Stomach smooth muscle (tissue), 2 donors: Measurements from ENCODE around the gene FAM217A.
"Not testable (repeated sequence)": the region's sequence is repeated elsewhere in the genome, so short reads cannot be mapped to it uniquely, and the experiment has no call there.

Experiments used
- H3K27ac ChIP-seq: one replicate; pipeline ENCODE4 v1.7.0; 2013; ENCODE audit warnings: mild to moderate bottlenecking, low read length, inconsistent platforms
- H3K27me3 ChIP-seq, 2 donors: one replicate each; pipeline ENCODE4 v1.7.0; 2013; ENCODE audit warnings: low read length in 2 of 2; ENCODE audit not compliant: insufficient read depth in 2 of 2, control insufficient read depth in 1 of 2
- H3K36me3 ChIP-seq, 2 donors: one replicate each; pipeline ENCODE4 v1.7.0; 2013; ENCODE audit warnings: low read length in 2 of 2; ENCODE audit not compliant: control insufficient read depth in 2 of 2, insufficient read depth in 2 of 2
- H3K4me1 ChIP-seq: one replicate; pipeline ENCODE4 v1.7.0; 2013; ENCODE audit warnings: low read length; ENCODE audit not compliant: control insufficient read depth, insufficient read depth
- H3K4me3 ChIP-seq, 2 donors: one replicate each; pipeline ENCODE4 v1.7.0; 2013; ENCODE audit warnings: low read length in 2 of 2
- H3K9ac ChIP-seq, 2 donors: one replicate each; pipeline ENCODE4 v1.7.0; 2013; ENCODE audit warnings: low read length in 2 of 2, mild to moderate bottlenecking in 1 of 2
- H3K9me3 ChIP-seq, 2 donors: one replicate each; pipeline ENCODE4 v1.7.0; 2013; ENCODE audit warnings: low read length in 2 of 2; ENCODE audit not compliant: control insufficient read depth in 2 of 2
- donor health status: healthy.
- donor health status: Pancreatic carcinoma.

Gene FAM217A

GRCh38 chr6:4108561-4109093, 29.7 kb upstream of the FAM217A start:
- Histone ChIP-seq H3K4me3 (no peak overlapping the region), H3K9me3 (no peaks in the 10 kb centered on the region), H3K27ac (no peak overlapping the region), H3K9ac (no peak overlapping the region), H3K4me1 (no peaks in the 10 kb centered on the region), H3K36me3 (no peaks in the 10 kb centered on the region), H3K27me3 (no peaks in the 10 kb centered on the region)

GRCh38 chr6:4107873-4108272, 28.9 kb upstream of the FAM217A start:
- H3K27ac ChIP-seq: no peak overlapping the region
- no peaks in the 10 kb centered on the region for H3K4me1 ChIP-seq
- no peaks in the 10 kb centered on the region for H3K9me3 ChIP-seq
- H3K4me3 ChIP-seq: no peak overlapping the region
- H3K9ac ChIP-seq: no peak overlapping the region
- no peaks in the 10 kb centered on the region for H3K36me3 ChIP-seq
- H3K27me3 ChIP-seq: no peaks in the 10 kb centered on the region

- Histone ChIP-seq H3K4me1 (no peaks in the 10 kb centered on the region), H3K27ac (no peak overlapping the region), H3K9ac (no peak overlapping the region), H3K9me3 (no peaks in the 10 kb centered on the region), H3K27me3 (no peaks in the 10 kb centered on the region), H3K36me3 (no peaks in the 10 kb centered on the region), H3K4me3 (no peak overlapping the region)
These were observed 27.1 kb upstream of the FAM217A start for GRCh38 chr6:4105980-4106536.

GRCh38 chr6:4103929-4104328, 25.0 kb upstream of the FAM217A start:
- no peak overlapping the region for H3K27ac ChIP-seq

GRCh38 chr6:4102687-4103244, 23.8 kb upstream of the FAM217A start:
- Histone ChIP-seq H3K4me1 (no peaks in the 10 kb centered on the region), H3K4me3 (no peak overlapping the region), H3K27me3 (no peaks in the 10 kb centered on the region), H3K9ac (no peak overlapping the region), H3K9me3 (no peaks in the 10 kb centered on the region), H3K27ac (no peak overlapping the region), H3K36me3 (no peaks in the 10 kb centered on the region)

More at GRCh38 chr6:4103929-4104328, 25.0 kb upstream of the FAM217A start:
- no peaks in the 10 kb centered on the region for H3K27me3 ChIP-seq
- H3K36me3 ChIP-seq: no peaks in the 10 kb centered on the region
- H3K9ac ChIP-seq: no peak overlapping the region
- H3K4me3 ChIP-seq: no peak overlapping the region
- no peaks in the 10 kb centered on the region for H3K9me3 ChIP-seq
- no peaks in the 10 kb centered on the region for H3K4me1 ChIP-seq

- Histone ChIP-seq H3K9ac (no peak overlapping the region), H3K9me3 (no peaks in the 10 kb centered on the region), H3K36me3 (no peaks in the 10 kb centered on the region), H3K27ac (no peak overlapping the region), H3K27me3 (no peaks in the 10 kb centered on the region), H3K4me3 (no peak overlapping the region), H3K4me1 (no peaks in the 10 kb centered on the region)
These were observed 22.4 kb upstream of the FAM217A start for GRCh38 chr6:4101298-4101697.

- no peak overlapping the region for H3K27ac ChIP-seq
These were observed 21.7 kb upstream of the FAM217A start for GRCh38 chr6:4100655-4101054.

GRCh38 chr6:4093288-4093687, 14.4 kb upstream of the FAM217A start:
- H3K4me3 ChIP-seq: no peak overlapping the region
- H3K27me3 ChIP-seq: no peaks in the 10 kb centered on the region
- no peaks in the 10 kb centered on the region for H3K4me1 ChIP-seq
- H3K27ac ChIP-seq: no peak overlapping the region
- no peaks in the 10 kb centered on the region for H3K9me3 ChIP-seq
- no peak overlapping the region for H3K9ac ChIP-seq
- no peaks in the 10 kb centered on the region for H3K36me3 ChIP-seq

More at GRCh38 chr6:4100655-4101054, 21.7 kb upstream of the FAM217A start:
- no peaks in the 10 kb centered on the region for H3K27me3 ChIP-seq
- no peak overlapping the region for H3K9ac ChIP-seq
- no peaks in the 10 kb centered on the region for H3K9me3 ChIP-seq
- no peaks in the 10 kb centered on the region for H3K36me3 ChIP-seq
- no peaks in the 10 kb centered on the region for H3K4me1 ChIP-seq
- no peak overlapping the region for H3K4me3 ChIP-seq

GRCh38 chr6:4091941-4092340, 13.0 kb upstream of the FAM217A start:
- H3K27me3 ChIP-seq: no peaks in the 10 kb centered on the region
- no peaks in the 10 kb centered on the region for H3K36me3 ChIP-seq
- H3K4me3 ChIP-seq: no peak overlapping the region
- no peak overlapping the region for H3K27ac ChIP-seq
- no peaks in the 10 kb centered on the region for H3K9me3 ChIP-seq
- H3K9ac ChIP-seq: no peak overlapping the region
- no peaks in the 10 kb centered on the region for H3K4me1 ChIP-seq

GRCh38 chr6:4090043-4090442, 11.1 kb upstream of the FAM217A start:
- not testable (repeated sequence) for H3K36me3 ChIP-seq, H3K27me3 ChIP-seq, H3K4me3 ChIP-seq, H3K27ac ChIP-seq, H3K9ac ChIP-seq, H3K9me3 ChIP-seq, H3K4me1 ChIP-seq

GRCh38 chr6:4088704-4089103, 9.8 kb upstream of the FAM217A start:
- no peaks in the 10 kb centered on the region for H3K4me1 ChIP-seq
- no peak overlapping the region for H3K27ac ChIP-seq
- no peak overlapping the region for H3K4me3 ChIP-seq

More at GRCh38 chr6:4088704-4089103, 9.8 kb upstream of the FAM217A start:
- Histone ChIP-seq H3K27me3 (no peaks in the 10 kb centered on the region), H3K36me3 (no peaks in the 10 kb centered on the region), H3K9ac (no peak overlapping the region), H3K9me3 (no peaks in the 10 kb centered on the region)
